ENCODE measurements around the gene NANOS3.
"Not testable (repeated sequence)": the region's sequence is repeated elsewhere in the genome, so short reads cannot be mapped to it uniquely, and the experiment has no call there.

The NANOS3 gene

GRCh38 chr19:13843104-13843921 lies 33.6 kb upstream of the NANOS3 start:
- peak in 5 of 14 donors; percentile 11 to 78 (median 27) for DNase-seq

- DNase-seq = no peak
These were observed 32.8 kb upstream of the NANOS3 start for GRCh38 chr19:13844130-13844631.

- peak in 12 of 14 donors; percentile 17 to 93 (median 78) for DNase-seq
These were observed 30.2 kb upstream of the NANOS3 start for GRCh38 chr19:13846557-13847406.

GRCh38 chr19:13847407-13848339 lies 29.3 kb upstream of the NANOS3 start:
- DNase-seq = peak in 12 of 14 donors; percentile 15 to 83 (median 60)

GRCh38 chr19:13848340-13848677 lies 28.6 kb upstream of the NANOS3 start:
- no peak for DNase-seq

GRCh38 chr19:13848798-13849676 lies 27.9 kb upstream of the NANOS3 start:
- no peak for DNase-seq

- peak in 11 of 14 donors; percentile 41 to 84 (median 49) for DNase-seq
These were observed 26.7 kb upstream of the NANOS3 start for GRCh38 chr19:13849991-13850909.

- peak in 10 of 14 donors; percentile 8 to 92 (median 48) for DNase-seq
These were observed 25.8 kb upstream of the NANOS3 start for GRCh38 chr19:13850910-13851733.

GRCh38 chr19:13851734-13852114 lies 25.2 kb upstream of the NANOS3 start:
- DNase-seq = not testable (repeated sequence)

GRCh38 chr19:13852171-13852707 lies 24.7 kb upstream of the NANOS3 start:
- DNase-seq = not testable (repeated sequence)

- no peak for DNase-seq
These were observed 20.4 kb upstream of the NANOS3 start for GRCh38 chr19:13856497-13856896.

GRCh38 chr19:13859361-13859880 lies 17.5 kb upstream of the NANOS3 start:
- DNase-seq = no peak

- no peak for DNase-seq
These were observed 16.1 kb upstream of the NANOS3 start for GRCh38 chr19:13860679-13861391.

GRCh38 chr19:13861392-13861713 lies 15.6 kb upstream of the NANOS3 start:
- no peak for DNase-seq

GRCh38 chr19:13861714-13862531 lies 15.0 kb upstream of the NANOS3 start:
- peak in 13 of 14 donors; percentile 54 to 93 (median 83) for DNase-seq

GRCh38 chr19:13864046-13864666 lies 12.8 kb upstream of the NANOS3 start:
- peak in 1 of 14 donors; percentile 8 for DNase-seq
